HG03571 (cell line): ENCODE results near the gene FAM187B.

Source experiments
- ATAC-seq: cut with Tn5 transposase; IDR thresholded peaks from one replicate; pipeline ENCODE4 v1.9.1; 2021; ENCODE audit not compliant: unreplicated experiment

The FAM187B gene

DNA sequence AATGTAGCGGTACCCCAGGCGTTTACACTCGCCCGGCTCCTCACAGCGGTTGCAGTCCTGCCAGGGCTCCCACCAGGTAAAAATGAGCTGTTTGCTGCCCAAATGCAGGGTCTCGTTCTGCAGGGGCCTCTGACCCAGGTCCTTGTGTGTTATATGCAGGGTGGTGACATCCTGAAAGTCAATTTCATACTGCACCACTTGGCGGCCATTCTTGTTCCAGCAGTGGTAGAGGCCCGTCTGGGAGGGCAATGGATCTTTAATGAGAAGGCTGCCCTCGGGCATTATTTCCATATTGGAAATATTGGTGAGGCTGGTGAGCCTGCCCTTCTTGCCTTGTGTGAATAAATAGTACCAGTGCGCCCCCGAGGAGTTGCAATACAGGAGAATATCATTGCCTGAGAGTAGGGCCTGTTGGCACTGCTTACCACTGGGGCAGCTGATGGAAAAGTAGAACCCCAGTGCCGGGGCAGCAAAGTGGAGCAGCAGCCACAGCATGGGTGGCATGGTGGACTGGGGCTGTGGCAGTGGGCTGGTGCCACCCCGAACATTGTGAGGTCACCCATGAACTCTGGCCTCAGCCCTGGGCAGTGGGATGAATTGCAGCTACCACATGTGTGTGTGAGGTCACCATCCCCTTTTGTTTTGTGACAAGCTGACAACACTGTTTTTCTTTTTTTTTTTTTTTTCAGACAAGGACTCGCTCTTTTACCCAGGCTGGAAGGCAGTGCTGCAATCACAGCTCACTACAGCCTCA is at the start of gene FAM187B:
FAM187B (minus strand) TSS at position 563 of the 754 bp plus-strand sequence; CDS start at position 504, 59 bp downstream.
- no peak for ATAC-seq

DNA sequence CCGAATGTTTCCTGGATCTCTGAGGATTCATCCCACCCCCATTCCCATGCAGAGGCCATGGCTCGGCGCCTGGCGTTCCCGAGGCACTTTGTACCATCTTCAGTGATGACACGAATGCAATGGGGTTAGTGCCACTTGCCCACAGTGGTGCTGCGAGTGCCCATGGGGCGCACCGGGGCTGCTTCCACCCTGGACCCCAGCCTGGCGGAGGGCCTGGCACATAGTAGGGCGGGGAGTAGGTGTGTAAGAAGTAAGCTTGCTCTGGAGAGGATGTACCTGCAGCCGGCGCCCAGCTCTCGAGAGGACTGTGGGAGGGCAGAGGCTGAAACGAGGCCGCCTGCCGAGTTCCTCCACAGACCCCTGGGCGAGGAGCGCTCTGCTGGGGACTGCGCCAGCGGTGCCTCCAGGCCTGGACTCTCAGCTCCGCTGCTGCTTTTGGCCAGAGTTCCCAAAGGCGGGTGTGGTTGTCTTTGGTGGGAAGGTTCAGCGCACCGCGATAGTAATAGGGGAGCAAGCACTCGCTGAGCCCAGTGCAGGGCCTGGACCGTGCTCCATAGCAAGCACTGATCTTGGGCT is 48.3 kb upstream of the FAM187B start:
- ATAC-seq, result no peak

DNA sequence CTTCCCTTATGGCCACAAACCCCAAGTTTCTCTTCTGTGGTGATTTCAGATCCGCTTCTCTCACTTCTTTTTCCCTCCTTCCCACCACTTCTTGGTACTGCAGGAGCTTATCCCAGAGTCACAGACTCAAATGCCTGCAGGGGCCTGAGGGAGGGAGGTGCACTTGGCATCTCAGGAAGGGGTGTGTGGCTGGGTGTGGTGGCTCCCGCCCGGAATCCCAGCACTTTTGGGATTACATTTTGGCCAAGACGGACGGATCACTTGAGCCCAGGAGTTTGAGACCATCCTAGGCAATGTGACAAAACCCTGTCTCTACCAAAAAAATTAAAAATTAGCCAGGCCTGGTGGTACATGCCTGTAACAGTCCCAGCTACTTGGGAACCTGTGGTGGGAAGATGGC is 45.8 kb upstream of the FAM187B start:
- no peak for ATAC-seq

DNA sequence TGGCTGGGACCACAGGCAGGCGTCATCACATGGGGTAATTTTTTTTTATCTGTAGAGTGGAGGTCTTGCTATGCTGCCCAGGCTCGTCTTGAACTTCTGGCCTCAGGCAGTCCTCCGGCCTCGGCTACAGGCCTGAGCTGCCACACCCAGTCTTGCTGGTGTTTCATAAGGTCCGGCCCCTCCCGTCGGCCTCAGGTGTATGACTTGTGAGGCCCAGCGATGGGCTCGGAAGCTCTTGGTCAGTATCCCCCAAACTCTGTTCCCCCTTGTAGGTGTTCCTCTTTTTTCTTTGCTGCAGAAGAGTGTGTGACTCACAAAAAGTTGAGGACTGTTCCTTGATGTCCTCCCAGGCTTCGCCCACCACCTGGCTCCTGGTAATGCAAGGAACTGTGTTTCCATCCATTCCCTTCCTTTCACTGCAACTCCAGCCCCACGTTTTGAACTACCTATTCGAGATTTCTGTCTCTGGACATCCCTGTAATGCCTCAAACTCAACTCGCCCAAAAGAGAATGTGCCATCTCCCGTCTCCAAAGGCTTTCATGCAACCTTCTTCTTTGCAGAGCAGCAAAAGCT is 45.2 kb upstream of the FAM187B start:
- no peak for ATAC-seq

DNA sequence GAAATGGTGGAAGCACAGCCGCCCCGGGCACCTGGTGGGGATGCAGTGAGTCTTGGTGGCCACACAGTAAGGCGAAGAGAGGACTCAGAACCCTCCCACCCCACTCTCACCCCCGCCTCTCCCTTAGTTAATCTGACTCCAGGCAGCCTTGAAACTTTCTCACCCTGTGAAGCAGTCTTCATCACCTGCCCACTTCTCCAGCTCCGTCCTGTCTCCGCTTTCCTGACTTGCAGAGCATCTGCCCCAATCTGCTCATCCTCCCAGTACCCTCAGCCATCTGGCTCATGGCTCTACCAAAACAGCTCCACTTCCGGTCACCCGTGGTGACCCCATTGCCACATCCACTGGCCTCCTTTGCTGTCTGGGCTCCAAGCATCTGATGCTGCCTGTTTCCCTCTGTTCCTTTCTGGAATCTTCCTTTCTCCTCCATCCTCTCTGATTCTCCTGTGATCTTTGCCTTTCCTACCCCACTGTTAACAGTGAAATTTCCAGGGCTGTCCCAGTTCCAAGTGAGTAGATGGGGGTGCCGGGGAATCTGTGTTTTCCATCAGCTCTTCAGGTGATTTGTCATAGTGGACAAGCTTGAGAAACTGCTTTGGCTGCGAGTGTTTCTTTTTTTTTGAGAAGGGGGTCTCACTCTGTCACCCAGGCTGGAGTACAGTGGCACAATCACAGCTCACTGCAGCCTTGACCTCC is 44.6 kb upstream of the FAM187B start:
- ATAC-seq, result no peak

DNA sequence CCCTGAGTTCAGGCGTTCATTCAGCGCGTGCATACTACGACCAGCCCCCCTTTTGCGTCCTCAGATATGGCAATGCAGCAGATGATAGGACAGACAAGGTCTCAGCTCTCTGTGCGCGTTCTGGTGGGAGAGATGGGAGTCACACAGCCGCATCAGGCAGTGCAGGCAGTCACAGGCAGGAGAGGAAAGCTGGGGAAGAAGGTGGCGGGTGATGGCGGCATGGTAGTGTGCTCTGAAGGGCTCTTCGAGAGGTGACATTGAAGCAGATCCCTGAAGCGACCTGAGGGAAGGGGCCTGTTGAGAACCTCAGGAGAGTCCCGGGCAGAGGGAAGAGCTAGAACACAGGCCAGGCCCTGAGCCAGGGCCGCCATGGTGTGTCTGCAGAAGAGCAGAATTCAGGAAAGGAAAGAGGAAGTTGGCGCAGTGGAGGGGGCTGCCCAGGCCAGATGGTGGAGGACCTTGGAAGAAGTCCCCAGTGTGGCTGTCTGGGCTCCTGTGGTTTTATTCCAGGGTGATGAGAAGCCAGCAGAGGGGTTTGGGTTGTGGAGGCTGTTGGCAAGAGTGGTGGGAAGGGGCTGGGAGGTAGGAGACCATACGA is 43.7 kb upstream of the FAM187B start:
- no peak for ATAC-seq

DNA sequence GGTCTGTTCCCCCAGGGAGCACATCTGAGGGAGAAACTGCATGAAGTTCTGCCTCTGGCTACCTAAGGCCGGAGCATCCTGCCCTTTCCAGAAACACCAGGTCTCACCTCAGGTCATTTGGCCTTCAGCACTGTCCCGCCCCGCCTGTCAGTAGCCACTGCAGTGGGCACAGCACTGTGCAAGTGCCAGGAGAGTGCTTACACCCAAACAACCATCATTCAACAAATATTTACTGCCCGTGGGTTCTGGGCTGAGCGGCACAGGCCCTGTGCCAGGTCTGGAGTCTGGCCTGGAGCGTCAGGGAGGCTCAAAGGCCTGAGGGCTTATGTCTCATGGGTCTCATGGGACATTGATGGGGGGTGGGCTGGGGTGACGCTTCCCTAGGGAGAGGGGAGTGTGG is 43.0 kb upstream of the FAM187B start:
- no peak for ATAC-seq

DNA sequence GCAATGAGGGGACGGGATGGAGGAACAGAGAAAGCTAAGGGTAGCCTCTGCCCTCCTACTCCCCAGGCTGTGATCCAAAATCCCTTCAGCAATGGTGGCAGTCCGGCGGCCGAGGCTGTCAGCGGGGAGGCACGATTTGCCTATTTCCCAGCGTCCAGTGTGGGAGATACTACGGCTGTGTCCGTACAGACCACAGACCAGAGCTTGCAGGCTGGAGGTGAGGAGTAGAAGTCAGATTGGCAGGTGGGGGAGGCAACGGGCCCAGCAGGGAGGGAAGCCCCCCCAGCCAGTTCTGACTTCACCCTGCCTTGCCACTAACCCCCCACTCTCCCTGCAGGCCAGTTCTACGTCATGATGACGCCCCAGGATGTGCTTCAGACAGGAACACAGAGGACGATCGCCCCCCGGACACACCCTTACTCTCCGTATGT is 41.9 kb upstream of the FAM187B start:
- ATAC-seq, result no peak

DNA sequence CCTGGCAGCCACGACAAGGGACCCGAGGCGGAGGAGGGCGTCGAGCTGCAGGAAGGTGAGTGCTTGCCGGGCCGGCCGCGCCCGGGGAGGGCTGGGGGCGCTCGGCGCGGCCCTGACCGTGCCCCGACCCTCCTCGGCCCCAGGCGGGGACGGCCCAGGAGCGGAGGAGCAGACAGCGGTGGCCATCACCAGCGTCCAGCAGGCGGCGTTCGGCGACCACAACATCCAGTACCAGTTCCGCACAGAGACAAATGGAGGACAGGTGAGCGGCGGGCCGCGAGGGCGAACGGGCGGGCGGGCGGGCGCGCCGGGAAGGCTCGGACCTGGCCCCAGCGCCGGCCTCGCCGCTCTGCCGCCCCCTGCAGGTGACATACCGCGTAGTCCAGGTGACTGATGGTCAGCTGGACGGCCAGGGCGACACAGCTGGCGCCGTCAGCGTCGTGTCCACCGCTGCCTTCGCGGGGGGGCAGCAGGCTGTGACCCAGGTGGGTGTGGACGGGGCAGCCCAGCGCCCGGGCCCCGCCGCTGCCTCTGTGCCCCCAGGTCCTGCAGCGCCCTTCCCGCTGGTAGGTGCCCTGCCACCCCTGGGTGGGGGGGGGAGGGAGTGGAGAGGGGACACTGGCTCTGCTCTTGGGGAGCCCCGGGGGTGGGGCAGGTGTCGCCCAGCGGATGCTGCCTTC is 41.0 kb upstream of the FAM187B start:
- ATAC-seq, result peak; percentile 44

DNA sequence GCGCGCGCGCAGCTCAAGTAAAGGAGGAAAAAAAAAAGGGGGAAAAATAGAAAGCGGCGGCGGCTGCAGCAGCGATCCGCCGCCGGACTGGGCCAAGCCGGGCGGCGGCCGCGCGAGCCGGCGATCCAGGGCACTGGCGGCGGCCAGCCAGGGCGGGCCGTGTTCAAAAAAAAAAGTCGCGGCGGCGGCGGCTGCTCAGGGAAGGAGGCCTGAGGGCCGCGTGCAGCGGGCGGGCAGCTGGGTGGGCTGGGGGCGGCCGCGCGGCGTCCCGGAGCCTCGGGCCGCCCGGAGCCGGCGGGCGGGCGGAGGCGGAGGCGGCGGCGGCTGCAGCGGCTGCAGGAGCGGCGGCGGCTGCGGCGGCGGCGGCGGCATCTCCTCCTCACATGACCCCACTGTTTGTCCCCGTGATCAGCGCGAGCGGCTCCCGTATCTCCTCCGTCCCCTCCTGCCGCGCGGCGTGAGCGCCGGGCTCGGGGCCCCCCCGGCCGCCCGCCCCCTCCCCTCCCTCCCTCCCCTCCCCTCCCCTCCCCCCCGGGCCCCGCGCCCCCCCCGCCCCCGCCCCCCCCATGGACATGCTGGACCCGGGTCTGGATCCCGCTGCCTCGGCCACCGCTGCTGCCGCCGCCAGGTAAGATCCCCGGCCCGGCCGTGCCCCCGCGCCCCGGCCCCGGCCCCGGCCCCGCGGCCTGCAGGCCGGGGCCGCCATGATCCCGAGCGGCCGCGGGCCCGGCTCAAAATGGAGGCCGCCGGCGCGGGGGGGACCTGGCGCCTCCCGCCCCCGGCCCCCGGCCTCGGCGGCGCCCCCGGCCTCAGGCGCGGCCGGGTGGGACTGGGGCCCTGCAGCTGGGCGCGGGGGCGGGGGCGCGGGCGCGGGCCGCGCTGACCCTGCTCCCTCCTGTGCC is 40.2 kb upstream of the FAM187B start, which contains the start of gene USF2:
USF2 (plus strand) TSS at position 427 of the 902 bp plus-strand sequence; CDS start at position 567, 140 bp downstream.
- ATAC-seq, result peak; percentile 22

DNA sequence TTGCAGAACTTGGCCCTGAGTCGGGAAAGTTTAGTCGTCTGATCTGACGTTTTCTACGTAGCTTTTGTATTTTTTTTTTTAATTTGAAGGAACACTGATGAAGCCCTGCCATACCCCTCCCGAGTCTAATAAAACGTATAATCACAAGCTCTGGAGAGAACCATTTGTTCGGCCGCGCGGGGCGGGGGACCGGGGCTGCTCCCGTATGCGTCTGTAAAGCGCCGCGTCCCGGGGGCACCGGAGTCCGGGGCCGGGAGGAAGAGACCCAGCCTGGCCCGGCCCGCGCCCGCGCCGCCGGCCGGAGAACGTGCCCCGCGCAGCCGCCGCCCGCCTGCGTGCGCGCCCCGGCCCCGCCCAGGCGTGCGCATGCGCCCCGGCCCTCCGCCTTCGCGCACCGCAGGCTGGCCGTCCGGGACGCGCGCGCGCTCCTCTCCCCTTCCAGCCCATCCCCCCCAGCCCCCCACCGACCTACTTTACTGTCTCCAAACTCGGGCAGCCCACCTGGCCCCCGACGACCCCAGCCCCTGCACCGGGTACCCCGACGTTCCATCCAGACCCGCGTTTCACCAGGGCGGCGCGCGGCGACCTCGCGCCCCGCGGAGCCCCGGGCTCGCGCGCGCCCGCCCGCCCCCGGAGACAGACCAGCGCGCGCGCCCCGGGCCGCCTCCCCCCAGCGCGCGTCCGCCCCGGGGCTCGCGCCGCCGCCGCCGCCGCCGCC is 39.4 kb upstream of the FAM187B start:
- peak; percentile 34 for ATAC-seq

DNA sequence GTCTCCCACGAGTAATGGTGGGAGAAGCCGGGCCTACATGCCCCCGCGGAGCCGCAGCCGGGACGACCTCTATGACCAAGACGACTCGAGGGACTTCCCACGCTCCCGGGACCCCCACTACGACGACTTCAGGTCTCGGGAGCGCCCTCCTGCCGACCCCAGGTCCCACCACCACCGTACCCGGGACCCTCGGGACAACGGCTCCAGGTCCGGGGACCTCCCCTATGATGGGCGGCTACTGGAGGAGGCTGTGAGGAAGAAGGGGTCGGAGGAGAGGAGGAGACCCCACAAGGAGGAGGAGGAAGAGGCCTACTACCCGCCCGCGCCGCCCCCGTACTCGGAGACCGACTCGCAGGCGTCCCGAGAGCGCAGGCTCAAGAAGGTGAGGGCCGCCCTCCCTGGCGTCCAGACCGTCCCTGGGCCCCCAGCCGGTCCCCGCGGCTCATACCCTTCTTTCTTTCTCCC is 38.8 kb upstream of the FAM187B start:
- no peak for ATAC-seq

DNA sequence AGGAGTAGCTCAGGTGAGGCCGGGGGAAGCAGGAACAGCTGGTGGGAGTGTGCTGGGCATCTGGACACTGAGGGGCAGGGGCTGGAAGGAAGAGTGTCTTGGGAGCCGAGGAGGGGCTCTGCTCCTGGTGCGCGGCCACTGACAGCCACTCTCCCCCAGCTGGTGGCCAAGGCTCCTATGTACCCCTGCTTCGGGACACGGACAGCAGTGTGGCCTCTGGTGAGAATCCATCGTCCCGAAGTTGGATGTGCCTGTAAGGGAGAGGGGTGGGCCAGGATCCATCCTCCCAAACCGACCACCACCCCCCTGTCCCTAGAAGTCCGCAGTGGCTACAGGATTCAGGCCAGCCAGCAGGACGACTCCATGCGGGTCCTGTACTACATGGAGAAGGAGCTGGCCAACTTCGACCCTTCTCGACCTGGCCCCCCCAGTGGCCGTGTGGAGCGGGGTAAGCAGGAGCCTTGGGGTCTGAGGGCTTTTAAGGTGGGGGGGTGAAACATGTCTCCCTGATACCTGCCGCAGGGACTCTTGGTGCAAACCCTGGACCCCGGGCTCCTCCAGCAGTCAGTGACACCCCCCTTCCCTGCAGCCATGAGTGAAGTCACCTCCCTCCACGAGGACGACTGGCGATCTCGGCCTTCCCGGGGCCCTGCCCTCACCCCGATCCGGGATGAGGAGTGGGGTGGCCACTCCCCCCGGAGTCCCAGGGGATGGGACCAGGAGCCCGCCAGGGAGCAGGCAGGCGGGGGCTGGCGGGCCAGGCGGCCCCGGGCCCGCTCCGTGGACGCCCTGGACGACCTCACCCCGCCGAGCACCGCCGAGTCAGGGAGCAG is 38.2 kb upstream of the FAM187B start:
- no peak for ATAC-seq

DNA sequence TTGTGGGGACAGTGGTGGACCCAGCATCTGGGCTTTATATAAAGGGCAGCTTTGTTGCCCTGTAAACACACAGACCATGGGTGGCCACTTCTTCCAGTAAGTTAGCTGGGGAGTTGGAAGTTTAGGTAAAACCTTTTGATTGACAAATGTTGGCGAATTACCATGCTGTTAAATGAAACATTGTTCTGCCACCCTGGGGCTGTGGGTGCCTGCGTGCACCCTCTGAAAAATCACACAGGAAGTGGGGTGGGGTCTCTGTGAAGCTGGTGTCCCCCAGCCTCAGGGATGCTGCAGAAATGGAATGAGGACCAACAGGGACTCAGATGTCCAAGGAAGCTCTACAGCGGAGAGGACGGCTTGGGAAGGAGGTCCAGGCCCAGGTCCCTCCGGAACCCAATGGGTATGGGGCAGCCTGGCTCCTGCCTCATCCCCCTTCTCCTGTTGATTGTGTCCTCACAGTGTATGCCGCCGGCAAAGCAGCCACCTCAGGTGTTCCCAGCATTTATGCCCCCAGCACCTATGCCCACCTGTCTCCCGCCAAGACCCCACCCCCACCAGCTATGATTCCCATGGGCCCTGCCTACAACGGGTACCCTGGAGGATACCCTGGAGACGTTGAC is 37.5 kb upstream of the FAM187B start:
- no peak for ATAC-seq

DNA sequence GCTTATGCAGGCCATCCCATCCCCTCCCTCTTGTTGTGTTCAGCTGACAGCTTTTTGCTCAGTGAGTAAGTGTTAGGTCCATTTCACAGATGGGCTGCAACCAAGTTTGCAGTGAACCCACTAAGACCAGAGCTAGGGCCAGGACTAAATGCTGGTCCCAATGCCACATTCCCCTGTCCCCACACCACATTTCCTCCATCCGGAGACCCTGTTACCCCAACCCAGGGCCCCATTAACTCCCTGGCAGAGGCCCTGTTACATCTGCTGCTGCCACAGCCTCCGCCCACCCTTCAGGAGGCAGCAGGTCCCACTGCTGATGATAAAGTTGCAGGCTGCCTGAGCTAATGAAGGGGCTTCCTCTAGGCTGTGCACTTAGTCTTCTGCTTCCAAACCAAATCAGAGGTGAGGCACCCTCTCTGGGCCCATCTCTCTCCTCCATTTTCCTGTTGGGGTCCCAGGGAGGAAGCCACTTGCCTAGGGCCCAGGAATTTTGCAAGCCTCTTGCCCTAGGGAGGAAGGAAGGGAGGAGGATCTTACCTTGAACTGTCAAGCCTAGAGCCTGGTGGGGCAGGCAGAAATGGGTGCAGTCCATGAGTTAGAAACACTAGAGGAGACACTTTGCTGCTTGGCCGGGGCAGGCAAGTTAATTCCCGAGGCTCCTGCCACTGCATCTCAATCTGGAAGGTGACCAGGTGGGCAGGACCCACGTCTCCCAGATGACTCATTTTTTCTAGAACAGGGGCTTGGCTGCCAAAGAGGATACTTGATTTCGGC is 36.8 kb upstream of the FAM187B start:
- ATAC-seq, result no peak

DNA sequence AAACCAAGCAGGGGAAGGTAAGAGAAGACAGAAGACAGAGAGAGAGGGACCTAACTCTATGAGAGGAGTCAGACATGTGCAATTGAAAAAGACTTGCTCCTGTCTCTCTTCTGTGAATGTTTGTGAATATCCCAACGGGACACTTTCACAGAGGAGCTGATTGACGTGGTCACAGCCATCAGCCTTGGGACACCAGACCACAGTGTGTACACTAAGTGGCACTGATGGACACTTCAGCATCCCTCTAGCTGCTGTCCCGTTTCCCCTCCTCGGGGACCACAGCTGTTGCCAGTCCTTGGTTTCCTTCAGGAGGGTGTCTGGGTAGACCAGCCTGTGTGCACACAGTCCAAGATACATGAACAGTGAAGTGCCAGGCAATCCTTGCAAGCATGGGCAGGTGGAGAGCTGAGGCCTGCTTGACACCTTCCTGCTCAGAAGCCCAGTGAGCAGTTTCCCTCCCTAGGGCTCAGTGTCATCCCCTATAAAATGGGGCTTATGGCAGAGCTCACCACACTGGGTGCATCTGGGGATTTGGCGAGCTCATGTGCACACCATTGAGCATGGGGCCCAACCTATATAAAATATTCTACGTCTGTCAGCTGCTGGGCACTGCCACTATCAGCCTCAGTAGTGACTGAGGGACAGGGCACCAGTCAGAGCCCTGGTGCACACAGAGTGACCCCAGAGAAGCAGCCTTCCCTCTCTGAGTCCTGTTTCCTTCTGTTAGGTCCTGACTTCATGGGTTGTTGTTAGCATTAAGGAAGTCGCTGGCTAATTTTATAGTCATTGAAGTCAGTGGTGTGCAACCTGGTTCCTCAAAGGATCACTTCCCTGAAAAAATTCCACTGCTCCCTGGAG is 36.0 kb upstream of the FAM187B start:
- no peak for ATAC-seq
